Fibroblast of skin of back (primary cell): ENCODE measurements around the gene DDX23.

Experiments
- DNase-seq: peaks from one replicate; pipeline ENCODE4 v3.0.0-alpha.2; 2013

DDX23 gene

GRCh38 chr12:48795550-48796455 lies 56.2 kb downstream of the DDX23 start:
- DNase-seq = peak; percentile 81

DNA sequence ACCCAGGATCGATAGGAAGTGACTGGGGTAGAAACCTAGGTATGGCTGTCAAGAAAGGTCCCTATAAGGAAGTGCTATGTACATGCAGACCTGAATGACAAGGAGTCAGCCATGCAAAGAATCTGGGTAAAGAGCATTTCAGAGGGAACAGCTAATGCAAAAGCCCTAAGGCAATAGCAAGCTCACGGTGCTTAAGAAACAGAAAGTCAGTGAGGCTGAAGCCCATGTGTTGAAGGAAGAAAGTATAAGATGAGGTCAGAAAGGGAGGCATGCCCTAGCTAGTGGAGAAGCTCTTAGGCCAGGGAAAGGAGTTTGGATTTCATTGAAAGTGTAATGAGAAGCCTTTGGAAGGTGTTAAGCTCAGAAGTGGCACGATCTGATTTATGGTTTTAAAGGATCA lies 57.1 kb downstream of the DDX23 start:
- DNase-seq = peak; percentile 48

GRCh38 chr12:48793696-48794095 lies 58.3 kb downstream of the DDX23 start:
- DNase-seq = no peak

DNA sequence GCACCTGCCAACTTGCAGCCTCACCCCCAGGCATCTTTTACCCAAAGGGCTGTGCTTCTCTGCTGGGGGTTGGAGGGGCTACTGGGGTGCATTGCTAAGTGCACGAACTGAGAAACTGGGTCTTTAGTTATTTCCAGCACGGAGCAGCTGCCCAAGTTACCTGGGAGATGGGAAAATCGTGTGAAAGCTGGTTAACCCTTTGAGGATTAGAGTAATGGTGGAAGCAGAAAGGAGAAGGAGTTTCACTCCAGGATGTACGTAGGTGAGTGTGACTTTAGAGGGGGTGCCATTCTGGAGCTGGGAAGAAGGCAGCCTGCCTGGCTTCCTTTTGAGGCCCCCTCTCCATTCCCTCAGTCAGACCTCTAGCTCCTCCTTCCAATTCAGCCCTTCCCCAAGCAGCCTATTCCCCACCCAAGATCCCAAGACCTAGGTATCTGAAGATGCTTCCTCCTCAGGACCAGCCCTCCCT lies 62.1 kb downstream of the DDX23 start:
- no peak for DNase-seq

- peak; percentile 75 for DNase-seq
Measured at GRCh38 chr12:48788854-48789775, 62.8 kb downstream of the DDX23 start, which contains the start of gene ADCY6. ADCY6 (minus strand) TSS chr12:48789089; CDS start chr12:48783434, 5,655 bp downstream.

GRCh38 chr12:48788524-48788853 lies 63.5 kb downstream of the DDX23 start:
- DNase-seq = no peak

GRCh38 chr12:48787791-48788523 lies 64.0 kb downstream of the DDX23 start:
- DNase-seq = no peak

- DNase-seq = peak; percentile 14
Measured at GRCh38 chr12:48786591-48787544, 65.1 kb downstream of the DDX23 start.

DNA sequence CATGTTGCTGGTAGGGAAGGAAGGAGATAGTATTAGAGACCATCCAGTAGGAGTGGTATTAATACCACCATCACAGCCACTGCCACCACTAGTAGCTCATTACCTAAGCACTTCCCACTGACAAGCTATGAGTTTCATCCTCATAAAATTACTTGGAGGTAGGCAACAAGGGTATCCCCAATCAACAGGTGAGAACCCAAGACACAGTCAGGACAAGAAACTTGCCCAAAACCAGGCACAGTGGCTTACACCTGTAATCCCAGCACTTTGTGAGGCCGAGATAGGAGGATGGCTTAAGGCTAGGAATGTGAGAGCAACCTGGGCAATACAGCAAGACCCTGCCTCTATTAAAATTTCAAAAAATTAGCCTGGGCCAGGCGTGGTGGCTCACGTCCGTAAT lies 68.5 kb downstream of the DDX23 start:
- DNase-seq = no peak

- no peak for DNase-seq
Measured at GRCh38 chr12:48782457-48783395, 69.2 kb downstream of the DDX23 start.

GRCh38 chr12:48781750-48782456 lies 70.1 kb downstream of the DDX23 start:
- no peak for DNase-seq

DNA sequence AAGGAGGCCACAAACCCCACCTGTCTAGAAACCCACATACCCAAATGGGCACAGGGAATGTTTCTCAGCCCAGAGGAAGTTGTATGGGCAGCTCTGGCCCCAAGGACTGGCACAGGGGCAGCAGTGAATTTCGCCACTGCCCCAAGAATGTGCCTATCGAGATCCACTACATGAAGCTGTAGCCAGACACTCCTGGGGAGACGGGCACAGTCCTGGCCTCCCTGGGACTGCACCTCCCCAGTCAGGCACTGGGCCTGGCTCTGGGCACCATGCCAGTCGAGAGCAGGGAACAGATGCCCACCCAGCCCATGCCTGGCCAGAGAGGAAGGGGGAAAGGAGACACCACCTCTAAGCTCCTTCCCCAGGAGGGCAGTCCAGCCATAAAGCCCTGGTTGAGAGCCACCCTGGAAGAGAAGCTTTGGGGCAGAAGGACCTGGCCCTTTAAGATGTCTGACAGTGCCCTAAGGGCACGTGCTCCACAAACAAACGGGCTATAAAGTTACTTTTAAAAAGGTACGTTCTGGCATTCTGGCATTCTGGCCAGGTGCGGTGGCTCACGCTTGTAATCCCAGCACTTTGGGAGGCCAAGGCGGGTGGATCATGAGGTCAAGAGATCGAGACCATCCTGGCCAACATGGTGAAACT lies 71.5 kb downstream of the DDX23 start:
- no peak for DNase-seq

GRCh38 chr12:48779869-48780268 lies 72.1 kb downstream of the DDX23 start:
- peak; percentile 97 for DNase-seq
